GM08714 (cell line): Measurements from ENCODE around the gene TNS3.
"Not testable (repeated sequence)": the region's sequence is repeated elsewhere in the genome, so short reads cannot be mapped to it uniquely, and the experiment has no call there.

Source experiments
- H3K4me3 ChIP-seq: fragments of 200-500 bp; sonication (Bioruptor generic); 2 replicates; pipeline ENCODE4 v1.5.1; 2014; ENCODE audit warnings: mild to moderate bottlenecking, low read length, inconsistent platforms
- ZNF274 ChIP-seq: IDR thresholded peaks from 2 replicates; pipeline ENCODE4 v1.6.1; 2012; ENCODE audit warnings: mild to moderate bottlenecking, low read depth, low read length

Gene TNS3

GRCh38 chr7:47268851-47269836 lies 312.8 kb downstream of the TNS3 start:
- no peak overlapping the region for H3K4me3 ChIP-seq
- no peak for TF ChIP-seq ZNF274

DNA sequence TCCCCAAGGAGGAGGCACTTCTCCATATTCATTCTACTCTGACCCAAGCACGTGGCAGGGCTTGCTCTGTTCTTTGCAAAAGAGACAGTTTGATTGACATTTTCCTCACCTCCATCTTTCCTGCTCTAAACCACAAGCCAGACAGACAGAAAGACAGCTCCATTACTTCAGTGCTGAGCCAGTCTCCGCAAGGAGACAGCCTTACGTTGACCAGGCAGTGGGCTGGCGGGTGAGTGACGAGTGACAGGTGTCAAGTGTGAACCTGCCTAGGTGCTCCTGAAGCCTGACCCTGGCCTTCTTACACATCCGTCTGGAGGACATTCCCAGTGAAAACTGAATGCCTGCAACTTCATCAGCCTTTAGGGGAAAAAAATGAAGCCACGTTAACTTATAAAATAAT lies 314.6 kb downstream of the TNS3 start:
- TF ChIP-seq ZNF274: no peak

GRCh38 chr7:47266799-47267198 lies 315.1 kb downstream of the TNS3 start:
- H3K4me3 ChIP-seq: no peak overlapping the region
- no peak for TF ChIP-seq ZNF274

More for the DNA sequence above, 314.6 kb downstream of the TNS3 start:
- no peak overlapping the region for H3K4me3 ChIP-seq

DNA sequence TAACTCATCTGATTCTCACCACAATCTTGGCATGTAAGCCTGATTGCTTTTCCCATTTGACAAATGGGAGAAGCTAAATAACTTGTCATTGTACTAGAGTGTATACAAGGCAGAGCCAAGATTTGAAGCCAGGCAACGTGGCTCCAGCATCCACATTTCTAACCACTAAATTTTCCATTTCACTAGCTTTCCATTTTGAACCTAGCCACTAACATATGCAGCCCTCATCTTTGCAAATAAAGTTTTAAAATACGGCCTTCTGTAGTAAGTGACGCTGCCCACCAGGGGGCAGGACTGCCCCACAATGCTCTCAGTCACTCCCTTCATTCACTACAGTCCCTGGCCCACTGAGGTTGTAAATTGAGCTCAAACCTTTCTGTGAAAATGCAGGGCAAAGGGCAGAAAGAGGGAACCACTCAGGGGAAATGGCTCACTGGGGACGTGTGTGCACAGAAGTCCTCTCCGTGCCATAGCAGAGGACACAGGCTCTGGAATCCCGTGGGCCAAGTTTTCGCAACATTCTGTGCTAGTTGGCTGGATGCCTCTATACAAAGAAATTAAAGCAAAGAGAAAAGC lies 315.7 kb downstream of the TNS3 start:
- no peak overlapping the region for H3K4me3 ChIP-seq

GRCh38 chr7:47265621-47266020 lies 316.3 kb downstream of the TNS3 start:
- H3K4me3 ChIP-seq: no peak overlapping the region
- TF ChIP-seq ZNF274: no peak

More for the DNA sequence above, 315.7 kb downstream of the TNS3 start:
- TF ChIP-seq ZNF274: no peak

DNA sequence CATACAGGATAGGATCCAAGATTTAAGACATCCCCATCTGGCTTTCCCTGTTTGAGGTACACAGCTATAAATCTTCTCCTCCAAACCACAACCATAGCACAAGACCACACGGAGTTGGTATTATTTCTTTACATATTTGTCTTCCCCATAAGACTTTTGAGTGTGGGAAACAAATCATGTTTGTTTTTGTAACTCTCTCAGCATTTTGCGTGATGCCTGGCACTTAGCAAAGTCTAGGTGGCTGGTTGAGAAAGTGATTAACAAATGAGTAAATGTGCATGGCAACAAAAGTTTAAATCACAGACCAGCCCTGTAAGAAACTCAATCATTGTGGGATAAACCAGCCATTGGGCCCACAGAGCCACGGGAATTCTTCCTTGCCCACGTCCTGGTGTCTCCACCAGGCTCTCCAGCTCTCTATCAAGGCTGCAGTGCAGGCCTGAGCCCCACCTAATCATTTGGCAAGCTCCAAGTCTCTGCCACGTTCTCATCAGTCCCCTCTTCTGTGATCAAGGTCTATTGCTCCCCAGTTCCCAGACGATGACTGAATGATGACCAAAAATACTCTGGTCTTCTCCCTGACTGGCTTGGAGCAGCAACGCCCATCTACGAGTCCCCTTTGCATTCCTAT lies 317.8 kb downstream of the TNS3 start:
- no peak overlapping the region for H3K4me3 ChIP-seq
- no peak for TF ChIP-seq ZNF274

- no peak for TF ChIP-seq ZNF274
These were observed 319.0 kb downstream of the TNS3 start for GRCh38 chr7:47262881-47263280.

GRCh38 chr7:47262160-47262559 lies 319.8 kb downstream of the TNS3 start:
- H3K4me3 ChIP-seq: not testable (repeated sequence)

More at GRCh38 chr7:47262881-47263280, 319.0 kb downstream of the TNS3 start:
- no peak overlapping the region for H3K4me3 ChIP-seq

DNA sequence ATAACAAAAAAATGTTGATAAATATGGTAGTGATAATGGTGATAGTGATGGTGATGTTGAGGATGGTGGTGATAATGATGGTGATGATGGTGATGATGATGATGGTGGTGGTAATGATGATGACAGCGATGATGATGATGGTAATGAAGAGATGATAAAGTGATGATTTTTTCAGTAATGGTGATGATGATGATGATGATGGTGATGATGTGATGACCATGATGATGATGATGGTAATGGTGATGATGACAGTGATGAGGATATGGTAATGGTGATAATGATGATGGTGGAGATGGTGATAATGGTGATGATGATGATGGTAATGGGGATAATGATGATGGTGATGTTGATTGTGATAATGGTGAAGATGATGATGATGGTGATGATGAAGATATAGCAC lies 321.6 kb downstream of the TNS3 start:
- H3K4me3 ChIP-seq: no peak overlapping the region
- no peak for TF ChIP-seq ZNF274

DNA sequence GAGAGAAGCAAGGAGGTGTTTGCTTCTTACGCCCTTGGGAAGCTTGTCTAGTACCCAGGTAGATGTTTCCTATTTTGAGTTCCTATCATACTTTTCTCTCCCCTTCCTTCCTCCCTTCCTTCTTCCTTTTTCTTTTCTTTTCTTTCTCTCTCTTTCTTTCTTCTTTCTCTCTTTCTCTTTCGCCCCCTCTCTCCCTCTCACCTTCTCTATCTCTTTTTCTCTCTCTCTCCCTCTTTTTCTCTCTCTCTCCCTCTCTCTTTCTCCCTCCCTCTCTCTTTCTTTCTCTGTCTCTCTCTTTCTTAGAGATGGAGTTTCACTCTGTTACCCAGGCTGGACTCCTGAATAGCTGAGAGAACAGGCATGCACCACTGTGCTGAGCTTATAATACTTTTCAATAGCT lies 322.2 kb downstream of the TNS3 start:
- TF ChIP-seq ZNF274: no peak
- no peak overlapping the region for H3K4me3 ChIP-seq

DNA sequence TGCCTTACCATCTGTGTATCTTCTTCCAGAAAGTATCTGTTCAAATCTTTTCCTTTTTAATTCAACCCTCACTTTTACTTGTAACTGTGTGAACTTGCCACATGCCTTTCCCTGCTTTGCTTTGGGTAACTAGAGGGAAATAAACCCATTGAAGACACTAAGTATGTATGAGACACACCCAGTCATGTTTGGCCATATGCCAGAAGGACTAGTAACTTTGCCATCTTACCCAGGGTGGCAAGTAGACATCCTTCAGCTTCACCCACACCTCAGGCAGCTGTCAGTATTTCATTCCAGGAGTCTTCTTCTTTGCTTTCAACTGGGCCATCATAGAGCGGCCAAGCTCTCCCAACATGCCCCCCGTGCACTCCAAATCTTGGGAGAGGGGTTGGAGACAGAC lies 323.1 kb downstream of the TNS3 start:
- no peak for TF ChIP-seq ZNF274
- H3K4me3 ChIP-seq: no peak overlapping the region

DNA sequence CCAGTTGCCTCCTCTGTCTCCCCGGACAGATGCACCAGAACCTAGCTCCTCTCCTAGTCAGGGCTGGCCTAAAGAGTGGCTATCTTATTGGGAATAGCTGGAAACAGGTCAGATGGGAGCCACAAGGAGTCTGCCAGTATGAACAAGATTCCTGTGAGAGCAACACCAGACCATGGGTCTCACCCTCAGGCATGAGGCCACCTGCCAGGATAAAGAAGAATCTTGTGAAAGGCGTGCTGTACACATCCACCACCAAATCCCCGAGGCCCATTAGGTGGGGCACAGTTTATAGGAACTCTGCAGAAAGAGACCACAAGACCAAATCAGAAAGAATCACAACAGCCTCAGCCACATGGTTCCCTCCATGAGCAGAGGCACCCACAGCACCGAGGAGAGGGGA lies 325.9 kb downstream of the TNS3 start:
- TF ChIP-seq ZNF274: no peak
- H3K4me3 ChIP-seq: no peak overlapping the region

GRCh38 chr7:47255441-47255840 lies 326.5 kb downstream of the TNS3 start:
- no peak for TF ChIP-seq ZNF274
- H3K4me3 ChIP-seq: no peak overlapping the region

GRCh38 chr7:47255007-47255406 lies 326.9 kb downstream of the TNS3 start:
- H3K4me3 ChIP-seq: no peak overlapping the region; the same call in 1 of the 2 replicates
- no peak for TF ChIP-seq ZNF274
